Measurements from ENCODE around the gene DAGLB. TPM values are rescaled to one million over a fixed set of nuclear protein-coding genes. Genes with fewer than 3 reads are reported as not detected.

Gene DAGLB
- total RNA-seq, 1 experiment from 2014 or later = 23.4 TPM

DNA sequence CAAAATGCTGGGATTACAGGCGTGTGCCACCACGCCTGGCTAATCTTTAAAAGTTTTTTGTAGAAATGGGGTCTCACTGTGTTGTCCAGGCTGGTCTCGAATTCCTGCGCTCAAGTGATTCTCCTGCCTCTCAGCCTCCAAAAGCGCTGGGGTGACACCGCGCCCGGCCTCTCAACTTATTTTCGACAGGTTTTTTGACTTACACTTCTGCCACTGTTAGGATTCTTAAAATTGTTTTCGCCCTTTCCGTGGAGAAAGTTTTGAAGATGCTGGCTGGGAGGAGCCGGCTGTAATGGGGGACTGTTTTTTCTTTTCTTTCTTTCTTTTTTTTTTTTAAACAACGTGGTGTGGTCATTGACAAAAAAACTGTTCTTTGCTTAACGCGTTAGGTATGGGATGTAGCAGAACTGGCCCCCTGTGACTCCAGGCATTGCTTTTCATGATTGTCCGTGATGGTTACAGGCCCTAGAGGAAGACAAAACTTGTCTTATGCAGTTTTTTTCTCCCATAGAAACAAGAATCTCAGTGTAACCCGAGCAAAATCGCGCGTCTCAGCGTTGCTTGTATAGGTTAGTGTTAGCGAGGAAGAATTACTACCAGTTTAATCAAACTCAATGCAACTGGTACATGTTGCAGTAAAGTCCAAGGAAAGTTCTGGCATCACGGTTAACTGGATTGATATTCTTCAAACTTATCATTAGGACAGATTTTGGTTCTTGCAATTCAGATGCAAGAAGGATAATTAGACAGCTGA lies 72.2 kb downstream of the DAGLB start:
- Histone ChIP-seq H3K9me3 (replicated peaks) (no peaks in the 10 kb centered on the region), H3K4me3 (peak overlapping the region; percentile 93), H3K27me3 (replicated peaks) (no peaks in the 10 kb centered on the region), H3K27ac (peak overlapping the region; percentile 80), H3K36me3 (peaks cover 50% of the 10 kb centered on the region), H3K4me1 (replicated peaks) (peaks cover 3% of the 10 kb centered on the region)
- peak in 1 of 2 experiments; percentile 53 for DNase-seq (ENCODE audit: low read depth in 1 of 2, low spot score in 2 of 2)

DNA sequence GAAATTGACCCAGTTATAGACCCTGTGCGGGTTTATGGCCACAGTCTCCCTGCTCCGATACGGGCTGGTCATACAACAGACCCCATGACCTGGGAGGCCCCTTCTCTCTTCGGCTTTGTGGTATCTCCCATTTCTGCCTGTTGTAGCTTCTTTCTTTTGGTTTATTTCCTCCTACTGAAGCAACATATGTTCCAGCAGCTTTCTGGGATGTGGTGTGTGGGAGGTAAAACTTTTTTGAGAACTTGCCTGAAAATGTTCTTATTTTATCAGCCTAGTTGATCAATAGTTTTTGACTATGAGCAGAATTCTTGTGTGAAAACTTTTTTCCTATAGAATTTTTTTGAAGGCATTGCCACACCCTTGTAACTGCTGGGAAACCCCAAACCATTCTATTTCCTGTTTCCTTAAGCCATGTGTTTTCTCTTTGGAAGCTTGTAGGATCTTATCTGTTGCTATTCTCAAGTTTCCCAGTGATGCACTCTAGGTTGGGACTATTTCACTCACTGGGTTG lies 80.0 kb downstream of the DAGLB start:
- H3K4me1 ChIP-seq (replicated peaks) = peaks cover 11% of the 10 kb centered on the region
- H3K27ac ChIP-seq = peak overlapping the region; percentile 62
- H3K4me3 ChIP-seq = no peak overlapping the region
- no peaks in the 10 kb centered on the region for H3K9me3 ChIP-seq (replicated peaks)
- H3K27me3 ChIP-seq (replicated peaks) = no peaks in the 10 kb centered on the region
- peak in 1 of 2 experiments; percentile 32 for DNase-seq (ENCODE audit: low read depth in 1 of 2, low spot score in 2 of 2)
- H3K36me3 ChIP-seq = no peaks in the 10 kb centered on the region

DNA sequence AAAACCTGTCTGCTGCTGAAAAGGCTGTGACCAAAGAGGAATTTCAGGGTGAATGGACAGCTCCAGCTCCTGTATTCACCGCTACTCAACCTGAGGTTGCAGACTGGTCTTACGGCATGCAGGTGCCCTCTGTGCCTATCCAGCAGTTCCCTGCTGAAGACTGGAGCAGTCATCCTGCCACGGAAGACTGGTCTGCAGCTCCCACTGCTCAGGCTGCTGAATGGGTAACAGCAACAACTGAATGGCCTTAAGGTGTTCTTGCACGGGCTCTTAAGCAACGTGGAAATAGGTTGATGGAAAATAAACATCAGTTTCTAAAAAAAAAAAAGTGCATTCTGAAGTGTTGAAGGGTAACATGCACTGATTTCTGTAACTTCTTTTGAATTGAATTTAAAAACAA lies 82.3 kb downstream of the DAGLB start:
- no peak for DNase-seq (ENCODE audit: low read depth in 1 of 2, low spot score in 2 of 2)
- Histone ChIP-seq H3K4me3 (no peak overlapping the region), H3K36me3 (no peaks in the 10 kb centered on the region), H3K27me3 (replicated peaks) (no peaks in the 10 kb centered on the region), H3K4me1 (replicated peaks) (peaks cover 11% of the 10 kb centered on the region), H3K27ac (no peak overlapping the region), H3K9me3 (replicated peaks) (no peaks in the 10 kb centered on the region)

- H3K27ac ChIP-seq = no peak overlapping the region
Measured at GRCh38 chr7:6360841-6361240, 86.9 kb downstream of the DAGLB start.

DNA sequence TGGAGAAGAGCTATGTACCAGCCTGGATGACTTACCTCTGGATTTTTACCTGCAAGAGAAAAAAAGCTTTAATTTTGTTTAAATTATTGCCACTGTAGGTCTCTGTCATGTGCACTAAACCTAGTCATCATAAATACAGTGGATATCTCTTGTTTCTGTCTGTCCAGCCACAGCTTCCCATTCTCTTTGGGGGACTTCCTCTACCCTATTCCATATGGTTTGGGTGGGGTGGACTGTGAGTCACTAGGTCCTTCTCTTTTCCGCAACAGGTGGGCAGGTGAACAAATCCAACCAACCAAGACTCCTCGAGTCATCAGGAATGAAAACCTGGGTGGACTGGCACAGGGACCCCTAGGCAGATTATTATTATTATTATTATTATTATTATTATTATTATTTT lies 88.0 kb downstream of the DAGLB start:
- Histone ChIP-seq H3K4me3 (no peak overlapping the region), H3K4me1 (replicated peaks) (no peaks in the 10 kb centered on the region), H3K27ac (no peak overlapping the region), H3K9me3 (replicated peaks) (no peaks in the 10 kb centered on the region), H3K27me3 (replicated peaks) (no peaks in the 10 kb centered on the region), H3K36me3 (no peaks in the 10 kb centered on the region)
- DNase-seq (ENCODE audit: low read depth in 1 of 2, low spot score in 2 of 2) = no peak

More at GRCh38 chr7:6360841-6361240, 86.9 kb downstream of the DAGLB start:
- Histone ChIP-seq H3K27me3 (replicated peaks) (no peaks in the 10 kb centered on the region), H3K4me1 (replicated peaks) (no peaks in the 10 kb centered on the region), H3K4me3 (no peak overlapping the region), H3K36me3 (no peaks in the 10 kb centered on the region), H3K9me3 (replicated peaks) (no peaks in the 10 kb centered on the region)
- DNase-seq (ENCODE audit: low read depth in 1 of 2, low spot score in 2 of 2) = no peak

Other genes with a start within 250 kb of the DAGLB start
- 38.6 and 47.8 TPM in 2 replicates for gene CYTH3, start 175.3 kb downstream of the DAGLB start, total RNA-seq (2014; rRNA removed; shearing (Covaris generic))
- gene FAM220A, start 99.0 kb downstream of the DAGLB start, total RNA-seq (2014; rRNA removed; shearing (Covaris generic)) = 27.8 and 29.5 TPM in 2 replicates
- gene RAC1, start 73.4 kb downstream of the DAGLB start, total RNA-seq (2014; rRNA removed; shearing (Covaris generic)) = 76.4 and 77.8 TPM in 2 replicates
- 200 and 294 TPM in 2 replicates for gene KDELR2, start 36.2 kb upstream of the DAGLB start, total RNA-seq (2014; rRNA removed; shearing (Covaris generic))
- not detected in 2 replicates for gene GRID2IP, start 103.5 kb upstream of the DAGLB start, total RNA-seq (2014; rRNA removed; shearing (Covaris generic))
- gene ZDHHC4, start 129.5 kb upstream of the DAGLB start, total RNA-seq (2014; rRNA removed; shearing (Covaris generic)) = 37.0 and 45.3 TPM in 2 replicates
- gene INTS15, start 142.1 kb upstream of the DAGLB start, total RNA-seq (2014; rRNA removed; shearing (Covaris generic)) = 15.6 and 21.1 TPM in 2 replicates
- 0.08 TPM in 1 of 2 replicates, not detected in the other for gene ZNF853, start 167.7 kb upstream of the DAGLB start, total RNA-seq (2014; rRNA removed; shearing (Covaris generic))
- gene ZNF316, start 189.4 kb upstream of the DAGLB start, total RNA-seq (2014; rRNA removed; shearing (Covaris generic)) = 11.6 and 13.8 TPM in 2 replicates

Measured in SJSA1 (cell line).